Lung (tissue), 12 donors: Measurements from ENCODE around the gene IL3RA. TPM values are rescaled to one million over a fixed set of nuclear protein-coding genes. Genes with fewer than 3 reads are reported as not detected.

Source experiments
- ATAC-seq: fragments of 200-7000 bp; cut with Tn5 transposase; one replicate; pipeline ENCODE4 v1.9.1; 2020; ENCODE audit warnings: moderate number of reproducible peaks; ENCODE audit not compliant: insufficient read depth, low FRiP score
- DNase-seq, 3 donors: peaks; one replicate each; pipeline ENCODE4 v3.0.0-alpha.2; 2013 to 2017
- H3K27ac ChIP-seq, 2 donors: one replicate each; pipeline ENCODE4 v1.5.1; 2013; ENCODE audit warnings: mild to moderate bottlenecking in 2 of 2, moderate library complexity in 2 of 2, control low read depth in 1 of 2, inconsistent platforms in 1 of 2, low read depth in 1 of 2, low read length in 1 of 2
- H3K27me3 ChIP-seq, 3 donors: one replicate each; pipeline ENCODE4 v1.5.1; 2013; ENCODE audit warnings: low read length in 2 of 3; ENCODE audit not compliant: control insufficient read depth in 3 of 3, insufficient read depth in 3 of 3
- H3K36me3 ChIP-seq, 4 donors: one replicate each; pipeline ENCODE4 v1.5.1; 2013; ENCODE audit warnings: low read length in 4 of 4, mild to moderate bottlenecking in 1 of 4, moderate library complexity in 1 of 4; ENCODE audit not compliant: control insufficient read depth in 4 of 4, insufficient read depth in 4 of 4
- H3K4me1 ChIP-seq, 5 donors: one replicate each; pipeline ENCODE4 v1.5.1; 2013; ENCODE audit warnings: low read length in 5 of 5, mild to moderate bottlenecking in 2 of 5, moderate library complexity in 1 of 5; ENCODE audit not compliant: control insufficient read depth in 5 of 5, insufficient read depth in 5 of 5
- H3K4me3 ChIP-seq: one replicate; pipeline ENCODE4 v1.5.1; 2013; ENCODE audit warnings: mild to moderate bottlenecking, control low read depth, moderate library complexity
- H3K9ac ChIP-seq, 2 donors: one replicate each; pipeline ENCODE4 v1.5.1; 2013; ENCODE audit warnings: low read length in 2 of 2, control low read depth in 1 of 2; ENCODE audit not compliant: insufficient read depth in 1 of 2
- H3K9me3 ChIP-seq, 4 donors: one replicate each; pipeline ENCODE4 v1.5.1; 2013; ENCODE audit warnings: low read length in 3 of 4, mild to moderate bottlenecking in 1 of 4, moderate library complexity in 1 of 4; ENCODE audit not compliant: control insufficient read depth in 4 of 4, insufficient read depth in 3 of 4
- WGBS, 2 donors: extraction: QIAGEN DNeasy Blood & Tissue Kit; methylation state at CpG; one replicate each; pipeline ENCODE4 v1.1.7; 2013; 5-methylcytosine and 5-hydroxymethylcytosine counted together
- polyA plus RNA-seq, 2 donors: library from polyadenylated mRNA; stranded (reverse); fragments of 200-250 nt; gene quantifications; one replicate each; pipeline ENCODE4 v1.2.1, GENCODE V29; 2013
- total RNA-seq, 2 donors: library from RNA; depleted of rRNA in 1 of 2; stranded (reverse); fragments of >200 nt in 1 of 2; gene quantifications; one replicate each; pipeline ENCODE4 v1.2.1, GENCODE V29; 2014 to 2021
- TF ChIP-seq, protein P1 (sequence below): IDR thresholded peaks from 2 replicates; pipeline ENCODE4 v1.5.1; 2012; ENCODE audit warnings: mild to moderate bottlenecking; ENCODE audit errors: control extremely low read depth, extremely low read depth
- donor health status: control.
- donor health status: control.
- donor health status: Bipolar disorder and iron deficiency.
- donor health status: healthy.
- donor health status: DM: yes; HTN: yes; CAD: no.

IL3RA gene
- total and polyA plus RNA-seq, 4 donors, result 19.2 to 52.2 (median 20.5) TPM

DNA sequence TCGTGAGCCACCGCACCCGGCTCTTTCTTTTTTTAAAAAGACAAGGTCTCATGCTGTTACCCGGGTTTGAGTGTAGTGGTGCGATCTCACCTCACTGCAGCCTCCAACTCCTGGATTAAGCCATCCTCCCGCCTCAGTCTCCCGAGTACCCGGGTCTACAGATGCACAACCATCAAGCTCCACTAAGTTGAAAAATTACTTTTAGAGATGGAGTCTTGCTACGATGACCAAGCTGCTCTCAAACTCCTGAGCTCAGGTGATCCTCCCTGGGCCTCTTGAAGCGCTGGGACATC is 53.4 kb downstream of the IL3RA start:
- ATAC-seq (no peak), DNase-seq (no peak)
- TF ChIP-seq, protein P1, sequence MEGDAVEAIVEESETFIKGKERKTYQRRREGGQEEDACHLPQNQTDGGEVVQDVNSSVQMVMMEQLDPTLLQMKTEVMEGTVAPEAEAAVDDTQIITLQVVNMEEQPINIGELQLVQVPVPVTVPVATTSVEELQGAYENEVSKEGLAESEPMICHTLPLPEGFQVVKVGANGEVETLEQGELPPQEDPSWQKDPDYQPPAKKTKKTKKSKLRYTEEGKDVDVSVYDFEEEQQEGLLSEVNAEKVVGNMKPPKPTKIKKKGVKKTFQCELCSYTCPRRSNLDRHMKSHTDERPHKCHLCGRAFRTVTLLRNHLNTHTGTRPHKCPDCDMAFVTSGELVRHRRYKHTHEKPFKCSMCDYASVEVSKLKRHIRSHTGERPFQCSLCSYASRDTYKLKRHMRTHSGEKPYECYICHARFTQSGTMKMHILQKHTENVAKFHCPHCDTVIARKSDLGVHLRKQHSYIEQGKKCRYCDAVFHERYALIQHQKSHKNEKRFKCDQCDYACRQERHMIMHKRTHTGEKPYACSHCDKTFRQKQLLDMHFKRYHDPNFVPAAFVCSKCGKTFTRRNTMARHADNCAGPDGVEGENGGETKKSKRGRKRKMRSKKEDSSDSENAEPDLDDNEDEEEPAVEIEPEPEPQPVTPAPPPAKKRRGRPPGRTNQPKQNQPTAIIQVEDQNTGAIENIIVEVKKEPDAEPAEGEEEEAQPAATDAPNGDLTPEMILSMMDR, result no peak
- Histone ChIP-seq H3K27me3 (no peaks in the 10 kb centered on the region), H3K27ac (no peak overlapping the region), H3K9me3 (no peaks in the 10 kb centered on the region), H3K4me3 (no peak overlapping the region), H3K36me3 (peaks cover 44 to 64% (median 47%) of the 10 kb centered on the region in 4 donors), H3K9ac (no peak overlapping the region), H3K4me1 (peaks cover 0 to 25% (median 7%) of the 10 kb centered on the region in 5 donors)
- 93 to 94% methylated on average over 10 of the region's 10 CpGs for WGBS, 2 donors

DNA sequence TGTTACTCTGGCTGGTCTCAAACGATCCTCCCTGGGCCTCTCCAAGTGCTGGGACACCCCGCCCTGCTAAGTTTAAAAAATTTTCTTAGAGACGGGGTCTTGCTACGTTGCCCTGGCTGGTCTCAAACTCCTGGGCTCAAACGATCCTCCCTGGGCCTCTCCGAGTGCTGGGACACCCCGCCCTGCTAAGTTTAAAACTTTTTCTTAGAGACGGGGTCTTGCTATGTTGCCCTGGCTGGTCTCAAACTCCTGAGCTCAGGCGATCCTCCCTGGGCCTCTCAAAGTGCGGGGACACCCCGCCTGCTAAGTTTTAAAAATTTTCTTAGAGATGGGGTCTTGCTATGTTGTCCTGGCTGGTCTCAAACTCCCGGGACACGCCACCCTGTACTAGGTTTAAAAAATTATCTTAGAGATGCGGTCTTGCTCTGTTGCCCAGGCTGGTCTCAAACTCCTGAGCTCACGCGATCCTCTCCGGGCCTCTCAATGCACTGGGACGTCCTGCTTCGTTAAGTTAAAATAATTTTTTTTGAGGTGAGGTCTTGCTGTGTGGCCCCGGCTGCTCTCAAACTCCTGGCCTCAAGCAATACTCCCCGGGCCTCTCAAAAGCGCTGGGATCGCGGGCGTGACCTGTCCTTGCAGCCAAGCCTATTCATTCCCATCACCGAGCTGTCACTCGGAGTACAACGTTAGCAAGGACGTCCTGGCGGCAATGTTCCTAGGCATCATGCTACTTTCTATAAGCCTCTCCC is 54.2 kb downstream of the IL3RA start:
- no peak for ATAC-seq
- 52 to 58% methylated on average over 30 of the region's 30 CpGs for WGBS, 2 donors
- Histone ChIP-seq H3K4me1 (peaks cover 0 to 25% (median 7%) of the 10 kb centered on the region in 5 donors), H3K27ac (peak overlapping the region; percentile 97 to 99), H3K9me3 (no peaks in the 10 kb centered on the region), H3K36me3 (peaks cover 36 to 55% (median 41%) of the 10 kb centered on the region in 4 donors), H3K9ac (peak overlapping the region; percentile 85 to 98), H3K27me3 (no peaks in the 10 kb centered on the region), H3K4me3 (peak overlapping the region; percentile 80)
- no peak for DNase-seq
- TF ChIP-seq, protein P1, result no peak

DNA sequence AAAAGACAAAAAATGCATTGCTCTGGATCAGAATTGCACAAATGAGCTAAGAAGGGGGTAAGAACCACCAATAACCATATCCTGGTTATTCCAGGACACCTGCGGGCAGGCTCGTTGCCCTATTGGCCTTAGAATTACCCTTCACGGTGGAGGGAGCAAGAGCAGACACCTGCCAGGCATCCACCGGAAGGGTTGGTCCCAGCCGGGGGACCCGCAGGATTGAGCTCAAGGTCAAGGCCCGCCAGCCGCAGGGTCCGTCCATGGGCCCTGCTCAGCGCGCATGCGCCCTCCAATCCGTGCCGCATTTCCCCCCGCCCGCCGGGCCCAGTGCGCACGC is 54.8 kb downstream of the IL3RA start:
- Histone ChIP-seq H3K36me3 (peaks cover 32 to 50% (median 39%) of the 10 kb centered on the region in 4 donors), H3K9me3 (no peaks in the 10 kb centered on the region), H3K4me3 (peak overlapping the region; percentile 80), H3K4me1 (peaks cover 0 to 25% (median 7%) of the 10 kb centered on the region in 5 donors), H3K27me3 (no peaks in the 10 kb centered on the region), H3K9ac (peak overlapping the region; percentile 85 to 98), H3K27ac (peak overlapping the region; percentile 97 to 99)
- TF ChIP-seq, protein P1, result no peak
- 0 to 1% methylated on average over 16 to 19 of the region's 19 CpGs for WGBS, 2 donors
- DNase-seq, result peak in 1 of 3 donors; percentile 94
- no peak for ATAC-seq
